ENCODE measurements around the gene PIK3R5. TPM values are rescaled to one million over a fixed set of nuclear protein-coding genes. Genes with fewer than 3 reads are reported as not detected.

Gene PIK3R5
- total RNA-seq, 1 experiment from 2014 or later, result 5.9 TPM

DNA sequence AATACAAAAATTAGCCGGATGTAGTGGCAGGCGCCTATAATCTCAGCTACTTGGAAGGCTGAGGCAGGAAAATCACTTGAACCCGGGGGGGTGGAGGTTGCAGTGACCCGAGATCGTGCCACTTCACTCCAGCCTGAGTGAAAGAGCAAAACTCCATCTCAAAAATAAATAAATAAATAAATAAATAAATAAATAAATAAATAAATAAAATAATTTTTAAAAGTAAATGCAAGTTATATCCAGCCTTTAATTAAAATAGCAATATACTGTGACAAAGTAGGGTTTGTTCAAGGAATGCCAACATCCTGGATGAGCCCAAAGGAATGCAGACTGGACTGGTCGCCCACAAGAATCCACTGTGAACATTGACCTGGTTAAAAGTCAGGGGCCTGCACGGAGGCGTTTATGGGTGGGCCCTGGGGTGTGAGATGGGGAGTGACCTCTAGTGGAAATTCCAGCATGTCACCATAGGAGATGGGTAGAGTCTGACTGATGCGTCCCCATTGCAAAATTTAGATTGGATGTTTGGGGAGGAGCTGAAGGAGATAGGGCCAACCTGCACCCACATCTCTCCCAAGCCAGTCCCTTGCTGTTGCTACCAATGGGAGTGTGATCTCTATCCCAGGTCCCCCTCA is 9.7 kb upstream of the PIK3R5 start:
- POLR2A ChIA-PET, result no interaction called here
- ATAC-seq, result no peak; the same call in 1 of the 2 replicates
- peaks cover 8% of the 10 kb centered on the region for H3K36me3 Mint-ChIP-seq
- no peak overlapping the region for H3K27ac Mint-ChIP-seq
- H3K9me3 Mint-ChIP-seq, result peaks cover 19% of the 10 kb centered on the region
- no peak for DNase-seq (ENCODE audit: low spot score)
- TF ChIP-seq CREM (CRISPR knock-in tag; IDR thresholded peaks at IDR 0.05) (no peak), FOXK1 (CRISPR knock-in tag; IDR thresholded peaks at IDR 0.05) (no peak), HMGA2 (CRISPR knock-in tag; IDR thresholded peaks at IDR 0.05) (peak; percentile 65; the same call in 1 of the 2 replicates), NR1H2 (CRISPR knock-in tag; IDR thresholded peaks at IDR 0.05) (no peak)
- peaks cover 7% of the 10 kb centered on the region for H3K27me3 Mint-ChIP-seq (ENCODE audit: low read depth)
- CTCF ChIA-PET, result interaction anchor here (0.6 to 1.3 kb wide), 3 partner anchors 23 to 235 kb away, joined by 3 to 8 read pairs (median 3); no protein-coding TSS in a partner anchor
- no peaks in the 10 kb centered on the region for H3K4me1 Mint-ChIP-seq
- H3K4me3 Mint-ChIP-seq, result no peak overlapping the region

DNA sequence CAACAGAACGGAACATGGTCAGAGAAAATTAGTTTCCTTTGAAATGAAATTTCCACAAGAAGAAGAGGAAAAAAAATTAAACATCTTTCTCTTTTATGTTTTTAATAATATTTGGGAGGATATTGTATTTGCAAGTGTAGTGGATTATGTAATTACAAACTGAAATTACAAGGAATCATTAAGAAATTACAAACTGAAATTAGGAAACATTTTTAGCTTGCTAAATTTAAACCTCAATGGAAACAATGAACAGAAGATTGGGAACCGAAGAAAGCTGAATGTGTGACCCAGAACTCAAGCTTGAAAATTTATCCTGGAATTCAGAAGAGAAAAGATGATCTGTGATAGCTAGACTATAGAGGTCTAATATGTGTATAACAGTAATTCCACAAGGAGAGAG is 4.4 kb upstream of the PIK3R5 start:
- ChIA-PET CTCF (no interaction called here), POLR2A (no interaction called here)
- Mint-ChIP-seq H3K27ac (no peak overlapping the region), H3K27me3 (ENCODE audit: low read depth) (peaks cover 36% of the 10 kb centered on the region), H3K9me3 (peaks cover 38% of the 10 kb centered on the region), H3K36me3 (peaks cover 17% of the 10 kb centered on the region), H3K4me3 (no peak overlapping the region), H3K4me1 (peaks cover 2% of the 10 kb centered on the region; the same call in 1 of the 2 replicates)
- DNase-seq (ENCODE audit: low spot score) (no peak), ATAC-seq (no peak)
- TF ChIP-seq ZNF232 (CRISPR knock-in tag; IDR thresholded peaks at IDR 0.05) (no peak), MXD4 (CRISPR knock-in tag; IDR thresholded peaks at IDR 0.05; ENCODE audit: borderline replicate concordance) (no peak), SMAD3 (CRISPR knock-in tag; IDR thresholded peaks at IDR 0.05; ENCODE audit: borderline replicate concordance) (no peak), HMGA2 (CRISPR knock-in tag; IDR thresholded peaks at IDR 0.05) (no peak), NFYB (CRISPR knock-in tag; conservative IDR thresholded peaks at IDR 0.05; ENCODE audit: low read depth) (no peak), EMX1 (CRISPR knock-in tag; IDR thresholded peaks at IDR 0.05) (no peak), GTF2I (CRISPR knock-in tag; conservative IDR thresholded peaks at IDR 0.05) (no peak), ETV6 (CRISPR knock-in tag; IDR thresholded peaks at IDR 0.05) (no peak), TEAD1 (CRISPR knock-in tag; IDR thresholded peaks at IDR 0.05) (no peak), CDX4 (CRISPR knock-in tag; IDR thresholded peaks at IDR 0.05; ENCODE audit: borderline replicate concordance) (no peak)
- TF ChIP-seq, protein P1, sequence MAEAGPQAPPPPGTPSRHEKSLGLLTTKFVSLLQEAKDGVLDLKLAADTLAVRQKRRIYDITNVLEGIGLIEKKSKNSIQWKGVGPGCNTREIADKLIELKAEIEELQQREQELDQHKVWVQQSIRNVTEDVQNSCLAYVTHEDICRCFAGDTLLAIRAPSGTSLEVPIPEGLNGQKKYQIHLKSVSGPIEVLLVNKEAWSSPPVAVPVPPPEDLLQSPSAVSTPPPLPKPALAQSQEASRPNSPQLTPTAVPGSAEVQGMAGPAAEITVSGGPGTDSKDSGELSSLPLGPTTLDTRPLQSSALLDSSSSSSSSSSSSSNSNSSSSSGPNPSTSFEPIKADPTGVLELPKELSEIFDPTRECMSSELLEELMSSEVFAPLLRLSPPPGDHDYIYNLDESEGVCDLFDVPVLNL (CRISPR knock-in tag; IDR thresholded peaks at IDR 0.05; ENCODE audit: borderline replicate concordance, low read depth), result no peak

DNA sequence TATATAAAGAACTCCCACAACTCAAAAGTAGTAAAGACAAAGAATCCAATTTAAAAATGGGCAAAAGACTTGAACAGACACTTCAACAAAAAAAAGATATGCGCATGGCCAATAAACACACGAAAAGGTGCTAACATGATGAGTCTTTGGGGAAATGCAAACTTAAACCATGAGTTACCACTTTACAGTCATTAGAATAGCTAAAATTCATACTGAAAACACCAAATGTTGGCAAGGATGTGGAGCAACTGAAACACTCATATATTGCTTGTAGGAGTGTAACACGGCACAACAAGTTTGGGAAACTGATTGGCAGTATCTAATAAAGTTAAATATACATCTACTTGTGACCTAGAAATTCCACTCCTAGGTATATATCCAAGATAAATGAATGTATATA is 3.0 kb upstream of the PIK3R5 start:
- Mint-ChIP-seq H3K36me3 (peaks cover 17% of the 10 kb centered on the region), H3K4me1 (peaks cover 5% of the 10 kb centered on the region), H3K4me3 (no peak overlapping the region), H3K27ac (no peak overlapping the region), H3K9me3 (peaks cover 38% of the 10 kb centered on the region), H3K27me3 (ENCODE audit: low read depth) (peaks cover 50% of the 10 kb centered on the region)
- DNase-seq (ENCODE audit: low spot score) (no peak), ATAC-seq (no peak)
- CTCF ChIA-PET, result no interaction called here
- POLR2A ChIA-PET, result no interaction called here
- TF ChIP-seq FOXP1 (CRISPR knock-in tag; IDR thresholded peaks at IDR 0.05; ENCODE audit: borderline replicate concordance), result no peak
- TF ChIP-seq FOXK1 (CRISPR knock-in tag; IDR thresholded peaks at IDR 0.05), result no peak
- no peak for TF ChIP-seq ZNF263 (CRISPR knock-in tag; IDR thresholded peaks at IDR 0.05; ENCODE audit: low read depth)
- TF ChIP-seq CREB1 (CRISPR knock-in tag; IDR thresholded peaks at IDR 0.05), result no peak
- no peak for TF ChIP-seq ZNF423 (CRISPR knock-in tag; IDR thresholded peaks at IDR 0.05)
- TF ChIP-seq ZNF138 (CRISPR knock-in tag; conservative IDR thresholded peaks at IDR 0.05), result no peak
- TF ChIP-seq ZNF512 (CRISPR knock-in tag; IDR thresholded peaks at IDR 0.05; ENCODE audit: borderline replicate concordance), result no peak
- TF ChIP-seq TEAD4 (CRISPR knock-in tag; IDR thresholded peaks at IDR 0.05), result no peak
- TF ChIP-seq GRHL2 (CRISPR knock-in tag; IDR thresholded peaks at IDR 0.05; ENCODE audit: insufficient replicate concordance, severe bottlenecking), result no peak
- TF ChIP-seq ESRRA (CRISPR knock-in tag; IDR thresholded peaks at IDR 0.05; ENCODE audit: borderline replicate concordance), result no peak
- no peak for TF ChIP-seq ARID4B (CRISPR knock-in tag; IDR thresholded peaks at IDR 0.05; ENCODE audit: borderline replicate concordance)

All from WTC11 (cell line).